ENCODE data around the gene PDZD2. TPM values are rescaled to one million over a fixed set of nuclear protein-coding genes. Genes with fewer than 3 reads are reported as not detected.
A peak's percentile ranks its signal among the peaks of the same experiment; 100 is the strongest.

The PDZD2 gene
- total and polyA plus RNA-seq, 8 donors = 16.2 to 49.8 (median 20.4) TPM

- Histone ChIP-seq H3K4me3 (no peak overlapping the region), H3K36me3 (no peaks in the 10 kb centered on the region), H3K9me3 (no peaks in the 10 kb centered on the region), H3K4me1 (no peaks in the 10 kb centered on the region), H3K27me3 (no peaks in the 10 kb centered on the region), H3K27ac (no peak overlapping the region)
- peak in 2 of 4 donors; percentile 20 to 40 for DNase-seq
- TF ChIP-seq, protein P1, sequence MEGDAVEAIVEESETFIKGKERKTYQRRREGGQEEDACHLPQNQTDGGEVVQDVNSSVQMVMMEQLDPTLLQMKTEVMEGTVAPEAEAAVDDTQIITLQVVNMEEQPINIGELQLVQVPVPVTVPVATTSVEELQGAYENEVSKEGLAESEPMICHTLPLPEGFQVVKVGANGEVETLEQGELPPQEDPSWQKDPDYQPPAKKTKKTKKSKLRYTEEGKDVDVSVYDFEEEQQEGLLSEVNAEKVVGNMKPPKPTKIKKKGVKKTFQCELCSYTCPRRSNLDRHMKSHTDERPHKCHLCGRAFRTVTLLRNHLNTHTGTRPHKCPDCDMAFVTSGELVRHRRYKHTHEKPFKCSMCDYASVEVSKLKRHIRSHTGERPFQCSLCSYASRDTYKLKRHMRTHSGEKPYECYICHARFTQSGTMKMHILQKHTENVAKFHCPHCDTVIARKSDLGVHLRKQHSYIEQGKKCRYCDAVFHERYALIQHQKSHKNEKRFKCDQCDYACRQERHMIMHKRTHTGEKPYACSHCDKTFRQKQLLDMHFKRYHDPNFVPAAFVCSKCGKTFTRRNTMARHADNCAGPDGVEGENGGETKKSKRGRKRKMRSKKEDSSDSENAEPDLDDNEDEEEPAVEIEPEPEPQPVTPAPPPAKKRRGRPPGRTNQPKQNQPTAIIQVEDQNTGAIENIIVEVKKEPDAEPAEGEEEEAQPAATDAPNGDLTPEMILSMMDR (IDR thresholded peaks at IDR 0.05) = no peak
- no peak for ATAC-seq
- intact Hi-C loops (cut with DNase I) = loop anchor here in 1 of 2 donors (5.0 kb wide), 1 partner anchor 226 kb away; no protein-coding TSS in a partner anchor
Observed at GRCh38 chr5:31807789-31808540, 169.0 kb downstream of the PDZD2 start.

- H3K4me3 ChIP-seq = no peak overlapping the region
- intact Hi-C loops (cut with DNase I) = loop anchor here in 1 of 2 donors (5.0 kb wide), 1 partner anchor 227 kb away; no protein-coding TSS in a partner anchor
- no peaks in the 10 kb centered on the region for H3K4me1 ChIP-seq
- H3K27me3 ChIP-seq = no peaks in the 10 kb centered on the region
- ATAC-seq (peak; percentile 95), DNase-seq (peak in 3 of 4 donors; percentile 53 to 78 (median 54))
- H3K9me3 ChIP-seq = no peaks in the 10 kb centered on the region
- TF ChIP-seq, protein P1 (IDR thresholded peaks at IDR 0.05) = peak; percentile 65 to 67
- no peaks in the 10 kb centered on the region for H3K36me3 ChIP-seq
- H3K27ac ChIP-seq = no peak overlapping the region
Observed at GRCh38 chr5:31809050-31809870, 170.3 kb downstream of the PDZD2 start.

DNA sequence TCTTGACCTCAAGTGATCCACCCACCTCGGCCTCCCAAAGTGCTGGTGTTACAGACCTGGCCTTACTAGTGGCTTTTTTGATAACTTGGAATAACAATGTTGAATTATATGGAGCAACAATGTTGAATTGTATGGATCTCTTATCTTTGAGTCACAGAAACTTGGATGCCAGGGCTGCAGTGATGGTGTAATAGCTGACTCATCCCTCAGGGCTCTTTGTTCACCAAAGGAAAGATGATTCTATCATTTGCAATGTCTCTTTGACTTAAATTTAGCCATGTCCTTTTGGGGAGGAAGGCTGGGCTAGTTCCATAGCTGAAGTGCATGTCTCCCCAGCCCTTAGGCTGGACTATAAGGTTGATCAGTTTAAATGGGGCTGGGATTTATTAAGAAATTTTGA lies 172.3 kb downstream of the PDZD2 start:
- ATAC-seq (no peak), DNase-seq (no peak)
- intact Hi-C loops (cut with DNase I) = no loop called here
- no peaks in the 10 kb centered on the region for H3K27me3 ChIP-seq
- no peak overlapping the region for H3K4me3 ChIP-seq
- no peaks in the 10 kb centered on the region for H3K36me3 ChIP-seq
- no peak overlapping the region for H3K27ac ChIP-seq
- no peaks in the 10 kb centered on the region for H3K9me3 ChIP-seq
- no peaks in the 10 kb centered on the region for H3K4me1 ChIP-seq
- TF ChIP-seq, protein P1 (IDR thresholded peaks at IDR 0.05) = no peak

DNA sequence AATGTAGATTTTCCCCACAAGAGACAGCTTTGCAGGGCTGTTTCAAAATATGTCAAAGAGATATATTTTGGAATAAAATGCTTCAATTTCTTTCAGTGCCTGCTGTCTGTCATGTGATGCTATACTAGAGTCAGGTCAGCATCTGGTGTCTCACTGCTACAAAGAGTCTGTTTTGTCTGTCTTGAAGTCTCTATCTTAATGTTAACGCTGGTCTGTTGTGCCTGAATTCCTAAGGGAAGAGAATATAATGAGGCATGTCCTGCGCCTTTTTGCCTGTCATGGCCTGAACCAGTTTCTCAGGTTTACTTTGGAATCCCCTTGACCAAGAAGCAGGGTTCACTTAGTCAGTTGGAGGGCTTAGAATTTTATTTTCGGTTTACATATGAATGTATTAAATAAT lies 176.4 kb downstream of the PDZD2 start:
- DNase-seq = no peak
- intact Hi-C loops (cut with DNase I) = no loop called here

More for the DNA sequence above, 176.4 kb downstream of the PDZD2 start:
- no peak overlapping the region for H3K27ac ChIP-seq
- TF ChIP-seq, protein P1 (IDR thresholded peaks at IDR 0.05) = no peak
- no peaks in the 10 kb centered on the region for H3K36me3 ChIP-seq
- ATAC-seq = no peak
- no peaks in the 10 kb centered on the region for H3K9me3 ChIP-seq
- H3K27me3 ChIP-seq = no peaks in the 10 kb centered on the region
- H3K4me1 ChIP-seq = no peaks in the 10 kb centered on the region
- no peak overlapping the region for H3K4me3 ChIP-seq

Data from left lung (tissue), 10 donors.